Loucy (cell line): ENCODE results near the gene GTF2A2.

Source experiments
- H2AFZ ChIP-seq: fragments of 200-600 bp; sonication (generic); 2 replicates; pipeline ENCODE4 v1.6.0; 2016; ENCODE audit warnings: antibody characterized with exemption, mild to moderate bottlenecking, low read length, moderate library complexity
- H3F3A ChIP-seq: fragments of 200-600 bp; 2 replicates; pipeline ENCODE4 v1.6.0; 2016; ENCODE audit warnings: antibody characterized with exemption, low read depth, mild to moderate bottlenecking
- H3K27me3 ChIP-seq: fragments of 200-600 bp; sonication (generic); 2 replicates; pipeline ENCODE4 v1.6.1; 2014; ENCODE audit warnings: low read length, mild to moderate bottlenecking; ENCODE audit not compliant: insufficient read depth, poor library complexity, severe bottlenecking
- H3K36me3 ChIP-seq: fragments of 200-600 bp; sonication (generic); 2 replicates; pipeline ENCODE4 v1.6.1; 2016; ENCODE audit warnings: low read length; ENCODE audit not compliant: insufficient read depth
- H3K4me1 ChIP-seq: fragments of 200-600 bp; sonication (generic); 2 replicates; pipeline ENCODE4 v1.5.1; 2014; ENCODE audit warnings: low read length, mild to moderate bottlenecking; ENCODE audit not compliant: insufficient read depth, poor library complexity, severe bottlenecking
- H3K4me2 ChIP-seq: fragments of 200-600 bp; sonication (generic); 2 replicates; pipeline ENCODE4 v1.6.0; 2014; ENCODE audit warnings: antibody characterized with exemption, low read length, low read depth, mild to moderate bottlenecking; ENCODE audit not compliant: poor library complexity, severe bottlenecking
- H3K4me3 ChIP-seq: fragments of 200-600 bp; sonication (generic); 2 replicates; pipeline ENCODE4 v1.5.1; 2014; ENCODE audit warnings: low read length, mild to moderate bottlenecking, mixed read lengths; ENCODE audit not compliant: poor library complexity, severe bottlenecking
- H3K79me2 ChIP-seq: fragments of 200-600 bp; sonication (generic); 2 replicates; pipeline ENCODE4 v1.6.1; 2014; ENCODE audit warnings: low read length; ENCODE audit not compliant: insufficient read depth
- H3K9ac ChIP-seq: fragments of 200-600 bp; sonication (generic); 2 replicates; pipeline ENCODE4 v1.6.0; 2014; ENCODE audit warnings: mild to moderate bottlenecking, low read depth, low read length, moderate library complexity; ENCODE audit not compliant: poor library complexity, severe bottlenecking
- H3K9me2 ChIP-seq: fragments of 200-600 bp; sonication (generic); replicated peaks from 2 replicates; pipeline ENCODE4 v1.6.1; 2016; ENCODE audit warnings: low read depth, low read length, mixed read lengths
- H3K9me3 ChIP-seq: fragments of 200-600 bp; sonication (generic); 2 replicates; pipeline ENCODE4 v1.6.1; 2014; ENCODE audit warnings: mild to moderate bottlenecking, antibody characterized with exemption, low read length, low read depth; ENCODE audit not compliant: insufficient read depth
- H4K20me1 ChIP-seq: fragments of 200-600 bp; sonication (generic); 2 replicates; pipeline ENCODE4 v1.6.0; 2014; ENCODE audit warnings: antibody characterized with exemption, low read length, mild to moderate bottlenecking; ENCODE audit not compliant: insufficient read depth, poor library complexity, severe bottlenecking
- EZH2phosphoT487 ChIP-seq: fragments of 200-600 bp; IDR thresholded peaks from 2 replicates; pipeline ENCODE4 v1.6.1; 2018; ENCODE audit warnings: antibody characterized with exemption, mild to moderate bottlenecking, moderate library complexity, borderline replicate concordance
- TF ChIP-seq, protein P1 (sequence below): fragments of 200-600 bp; sonication (generic); conservative IDR thresholded peaks from 2 replicates; pipeline ENCODE4 v1.5.1; 2014; ENCODE audit warnings: mild to moderate bottlenecking, antibody characterized with exemption, low read length

GTF2A2 gene, protein sequence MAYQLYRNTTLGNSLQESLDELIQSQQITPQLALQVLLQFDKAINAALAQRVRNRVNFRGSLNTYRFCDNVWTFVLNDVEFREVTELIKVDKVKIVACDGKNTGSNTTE

GRCh38 chr15:59656897-59657634 lies at the start of gene GTF2A2:
Gene GTF2A2, minus strand, starts transcription at chr15:59657515. Its CDS starts 5,238 bp downstream, at chr15:59652277.
- no peak for TF ChIP-seq EZH2phosphoT487
- TF ChIP-seq, protein P1, sequence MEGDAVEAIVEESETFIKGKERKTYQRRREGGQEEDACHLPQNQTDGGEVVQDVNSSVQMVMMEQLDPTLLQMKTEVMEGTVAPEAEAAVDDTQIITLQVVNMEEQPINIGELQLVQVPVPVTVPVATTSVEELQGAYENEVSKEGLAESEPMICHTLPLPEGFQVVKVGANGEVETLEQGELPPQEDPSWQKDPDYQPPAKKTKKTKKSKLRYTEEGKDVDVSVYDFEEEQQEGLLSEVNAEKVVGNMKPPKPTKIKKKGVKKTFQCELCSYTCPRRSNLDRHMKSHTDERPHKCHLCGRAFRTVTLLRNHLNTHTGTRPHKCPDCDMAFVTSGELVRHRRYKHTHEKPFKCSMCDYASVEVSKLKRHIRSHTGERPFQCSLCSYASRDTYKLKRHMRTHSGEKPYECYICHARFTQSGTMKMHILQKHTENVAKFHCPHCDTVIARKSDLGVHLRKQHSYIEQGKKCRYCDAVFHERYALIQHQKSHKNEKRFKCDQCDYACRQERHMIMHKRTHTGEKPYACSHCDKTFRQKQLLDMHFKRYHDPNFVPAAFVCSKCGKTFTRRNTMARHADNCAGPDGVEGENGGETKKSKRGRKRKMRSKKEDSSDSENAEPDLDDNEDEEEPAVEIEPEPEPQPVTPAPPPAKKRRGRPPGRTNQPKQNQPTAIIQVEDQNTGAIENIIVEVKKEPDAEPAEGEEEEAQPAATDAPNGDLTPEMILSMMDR = no peak
- peaks cover 33% of the 10 kb centered on the region for H3K4me1 ChIP-seq
- H3K4me3 ChIP-seq = peak within 1 kb of the TSS; percentile 95
- peak within 1 kb of the TSS; percentile 97 for H3K9ac ChIP-seq
- H3K9me2 ChIP-seq = no peaks in the 10 kb centered on the region
- H3K9me3 ChIP-seq = peaks cover 5% of the 10 kb centered on the region
- no peaks in the 10 kb centered on the region for H3K27me3 ChIP-seq
- H3K4me2 ChIP-seq = peak within 1 kb of the TSS; percentile 92
- peaks cover 28% of the 10 kb centered on the region for H4K20me1 ChIP-seq
- H3K36me3 ChIP-seq = peaks cover 31% of the 10 kb centered on the region
- peaks cover 51% of the 10 kb centered on the region for H3K79me2 ChIP-seq
- H2AFZ ChIP-seq = peak within 1 kb of the TSS; percentile 82
- no peaks in the 10 kb centered on the region for H3F3A ChIP-seq

GRCh38 chr15:59703979-59704796 lies 46.9 kb upstream of the GTF2A2 start:
- TF ChIP-seq, protein P1 = no peak
- TF ChIP-seq EZH2phosphoT487 = no peak
- Histone ChIP-seq H4K20me1 (no peaks in the 10 kb centered on the region), H3K4me1 (no peaks in the 10 kb centered on the region), H3K9me2 (no peaks in the 10 kb centered on the region), H3F3A (no peaks in the 10 kb centered on the region), H3K9ac (no peak overlapping the region), H3K4me3 (no peak overlapping the region), H3K9me3 (no peaks in the 10 kb centered on the region), H3K4me2 (no peak overlapping the region), H2AFZ (no peak overlapping the region), H3K79me2 (no peaks in the 10 kb centered on the region), H3K36me3 (no peaks in the 10 kb centered on the region), H3K27me3 (no peaks in the 10 kb centered on the region)

DNA sequence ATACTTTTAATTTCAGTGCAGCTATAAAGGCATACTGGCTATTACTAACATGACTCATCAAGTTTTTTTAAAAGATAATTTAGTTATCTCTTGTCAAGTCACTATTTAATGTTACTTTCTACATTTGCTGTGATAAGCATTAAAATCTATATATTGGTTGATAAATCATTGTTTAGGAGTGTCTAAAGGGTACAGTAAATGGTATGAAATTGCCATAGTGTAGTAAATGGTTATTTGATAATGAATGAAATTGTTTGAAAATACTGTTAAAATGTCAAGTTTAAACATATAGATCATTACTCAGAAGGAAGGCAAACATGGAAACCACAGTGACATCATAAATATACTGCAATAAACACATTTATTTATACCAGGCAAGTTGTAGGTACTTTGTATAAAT lies 45.0 kb upstream of the GTF2A2 start:
- Histone ChIP-seq H3K4me2 (no peak overlapping the region), H3K9me3 (no peaks in the 10 kb centered on the region), H3F3A (no peaks in the 10 kb centered on the region), H3K9ac (no peak overlapping the region), H3K9me2 (no peaks in the 10 kb centered on the region), H3K27me3 (no peaks in the 10 kb centered on the region), H2AFZ (no peak overlapping the region), H3K4me3 (no peak overlapping the region), H3K4me1 (no peaks in the 10 kb centered on the region), H4K20me1 (no peaks in the 10 kb centered on the region), H3K36me3 (no peaks in the 10 kb centered on the region), H3K79me2 (no peaks in the 10 kb centered on the region)
- TF ChIP-seq, protein P1 = no peak
- no peak for TF ChIP-seq EZH2phosphoT487
